Cardiac muscle cell (in vitro differentiated cells and primary cell): Measurements from ENCODE around the gene PRKCD. TPM values are rescaled to one million over a fixed set of nuclear protein-coding genes. Genes with fewer than 3 reads are reported as not detected.

ENCODE experiments used
- DNase-seq, 2 donors: peaks; one replicate each; pipeline versions ENCODE4 v3.0.0 to v3.0.0-alpha.2; 2010 to 2017; ENCODE audit warnings: low read depth in 1 of 2, low spot score in 1 of 2
- H3K27ac ChIP-seq: fragments of 200-600 bp; sonication (generic); 2 replicates; pipeline ENCODE4 v1.5.1; 2016
- H3K27me3 ChIP-seq: fragments of 200-600 bp; sonication (generic); 2 replicates; pipeline ENCODE4 v1.6.0; 2016; ENCODE audit warnings: control low read depth
- H3K36me3 ChIP-seq: fragments of 200-600 bp; sonication (generic); 2 replicates; pipeline ENCODE4 v1.5.1; 2016; ENCODE audit warnings: control low read depth
- H3K4me1 ChIP-seq: fragments of 200-600 bp; sonication (generic); 2 replicates; pipeline ENCODE4 v1.8.1; 2017; ENCODE audit warnings: low read depth, mild to moderate bottlenecking, mixed run types
- H3K4me3 ChIP-seq: fragments of 200-600 bp; sonication (generic); 2 replicates; pipeline ENCODE4 v1.5.1; 2016; ENCODE audit warnings: mild to moderate bottlenecking
- H3K9me3 ChIP-seq: fragments of 200-600 bp; sonication (generic); 2 replicates; pipeline ENCODE4 v1.5.1; 2017; ENCODE audit warnings: low read depth, mild to moderate bottlenecking, control low read depth
- polyA plus RNA-seq: library from polyadenylated mRNA; unstranded; fragments of >200 nt; fragmentation: Nextera tagmentation; extraction: Ambion mirVana; gene quantifications from 2 replicates; pipeline ENCODE4 v1.2.1, GENCODE V29; 2016
- total RNA-seq: library from RNA; depleted of rRNA; stranded (reverse); fragments of >200 nt; gene quantifications from 2 replicates; pipeline ENCODE4 v1.2.3, GENCODE V29; 2016
- TF ChIP-seq, protein P1 (sequence below): IDR thresholded peaks from 2 replicates; pipeline ENCODE4 v1.5.1; 2012; ENCODE audit warnings: low read depth, mild to moderate bottlenecking, low read length

PRKCD gene
- total and polyA plus RNA-seq, 2 experiments from 2014 or later = 1.3 to 3.9 TPM

GRCh38 chr3:53146319-53146891 is 14.6 kb upstream of the PRKCD start:
- TF ChIP-seq, protein P1, sequence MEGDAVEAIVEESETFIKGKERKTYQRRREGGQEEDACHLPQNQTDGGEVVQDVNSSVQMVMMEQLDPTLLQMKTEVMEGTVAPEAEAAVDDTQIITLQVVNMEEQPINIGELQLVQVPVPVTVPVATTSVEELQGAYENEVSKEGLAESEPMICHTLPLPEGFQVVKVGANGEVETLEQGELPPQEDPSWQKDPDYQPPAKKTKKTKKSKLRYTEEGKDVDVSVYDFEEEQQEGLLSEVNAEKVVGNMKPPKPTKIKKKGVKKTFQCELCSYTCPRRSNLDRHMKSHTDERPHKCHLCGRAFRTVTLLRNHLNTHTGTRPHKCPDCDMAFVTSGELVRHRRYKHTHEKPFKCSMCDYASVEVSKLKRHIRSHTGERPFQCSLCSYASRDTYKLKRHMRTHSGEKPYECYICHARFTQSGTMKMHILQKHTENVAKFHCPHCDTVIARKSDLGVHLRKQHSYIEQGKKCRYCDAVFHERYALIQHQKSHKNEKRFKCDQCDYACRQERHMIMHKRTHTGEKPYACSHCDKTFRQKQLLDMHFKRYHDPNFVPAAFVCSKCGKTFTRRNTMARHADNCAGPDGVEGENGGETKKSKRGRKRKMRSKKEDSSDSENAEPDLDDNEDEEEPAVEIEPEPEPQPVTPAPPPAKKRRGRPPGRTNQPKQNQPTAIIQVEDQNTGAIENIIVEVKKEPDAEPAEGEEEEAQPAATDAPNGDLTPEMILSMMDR = no peak
- peaks cover 55% of the 10 kb centered on the region for H3K27me3 ChIP-seq
- H3K36me3 ChIP-seq = no peaks in the 10 kb centered on the region
- no peak for DNase-seq
- H3K9me3 ChIP-seq = no peaks in the 10 kb centered on the region
- H3K4me1 ChIP-seq = no peaks in the 10 kb centered on the region
- no peak overlapping the region for H3K4me3 ChIP-seq
- no peak overlapping the region for H3K27ac ChIP-seq

DNA sequence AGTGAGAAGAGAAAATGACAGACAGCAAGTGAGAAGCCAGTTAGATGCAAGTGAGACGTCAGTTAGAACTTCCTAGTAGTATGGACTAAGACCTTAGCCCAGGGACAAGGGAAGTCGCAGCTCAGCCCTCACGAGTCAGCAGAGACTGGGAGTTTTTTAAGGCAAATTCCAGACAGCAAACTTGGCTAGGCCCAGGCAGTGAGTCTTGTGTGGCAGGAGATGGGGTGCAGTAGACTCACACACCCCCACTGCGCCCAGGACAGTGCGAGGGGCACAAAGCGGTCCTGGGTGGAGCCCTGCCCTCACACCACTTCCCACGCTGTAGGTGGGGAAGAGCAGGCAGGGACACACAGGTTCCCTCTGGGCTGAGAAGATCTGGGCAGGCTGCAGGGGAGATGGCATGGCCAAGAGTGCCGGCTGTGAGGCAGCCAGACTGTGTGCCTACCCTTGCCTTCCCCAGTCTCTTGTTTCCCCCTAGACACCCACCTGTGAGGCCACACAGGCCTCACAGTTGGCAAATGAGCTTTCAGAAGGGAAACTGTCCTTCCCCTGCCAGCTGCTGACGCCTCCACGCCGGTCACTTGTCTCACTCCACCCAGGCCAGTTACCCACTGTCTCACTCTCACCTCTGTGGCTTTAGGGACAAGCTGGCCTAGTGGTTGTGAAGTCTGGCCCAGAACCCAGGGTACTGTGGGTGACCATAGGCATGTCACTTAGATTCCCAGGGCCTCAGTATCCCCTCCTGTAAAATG is 13.7 kb upstream of the PRKCD start:
- Histone ChIP-seq H3K27me3 (peaks cover 61% of the 10 kb centered on the region), H3K9me3 (no peaks in the 10 kb centered on the region), H3K4me1 (no peaks in the 10 kb centered on the region), H3K36me3 (no peaks in the 10 kb centered on the region), H3K27ac (no peak overlapping the region), H3K4me3 (no peak overlapping the region)
- DNase-seq = no peak
- TF ChIP-seq, protein P1 = no peak

GRCh38 chr3:53147903-53148400 is 13.1 kb upstream of the PRKCD start:
- Histone ChIP-seq H3K9me3 (no peaks in the 10 kb centered on the region), H3K27ac (no peak overlapping the region), H3K4me3 (no peak overlapping the region), H3K27me3 (peaks cover 64% of the 10 kb centered on the region), H3K36me3 (no peaks in the 10 kb centered on the region), H3K4me1 (no peaks in the 10 kb centered on the region)
- TF ChIP-seq, protein P1 = no peak
- no peak for DNase-seq

- Histone ChIP-seq H3K27me3 (peaks cover 76% of the 10 kb centered on the region), H3K9me3 (no peaks in the 10 kb centered on the region), H3K27ac (no peak overlapping the region), H3K4me1 (no peaks in the 10 kb centered on the region), H3K4me3 (no peak overlapping the region), H3K36me3 (no peaks in the 10 kb centered on the region)
- no peak for DNase-seq
- TF ChIP-seq, protein P1 = no peak
These were observed 11.9 kb upstream of the PRKCD start for GRCh38 chr3:53149006-53149690.

DNA sequence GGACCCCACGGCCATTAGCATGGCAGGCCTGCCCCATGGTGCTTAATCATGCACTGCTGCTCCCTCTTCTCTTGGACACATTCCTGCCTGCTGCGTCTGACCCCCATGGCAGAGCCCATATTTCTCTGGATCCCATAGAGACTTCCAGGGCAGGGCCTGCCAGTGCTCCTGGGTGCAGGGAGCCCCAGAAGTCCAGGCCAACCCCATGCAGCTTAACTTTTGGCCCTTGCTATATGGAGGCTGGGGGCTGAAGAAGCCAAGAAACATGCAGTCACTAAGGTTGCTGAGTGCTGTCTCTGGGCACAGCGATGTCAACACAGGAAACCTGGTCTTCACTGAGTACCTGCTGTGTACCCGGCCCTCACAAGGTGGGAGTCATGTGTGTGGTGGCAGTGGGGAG is 11.3 kb upstream of the PRKCD start:
- H3K27ac ChIP-seq = no peak overlapping the region
- no peak overlapping the region for H3K4me3 ChIP-seq
- TF ChIP-seq, protein P1 = no peak
- no peak for DNase-seq
- peaks cover 77% of the 10 kb centered on the region for H3K27me3 ChIP-seq
- no peaks in the 10 kb centered on the region for H3K9me3 ChIP-seq
- H3K36me3 ChIP-seq = no peaks in the 10 kb centered on the region
- no peaks in the 10 kb centered on the region for H3K4me1 ChIP-seq
